A549 (cell line): ENCODE results near the gene PARD3B.

Source experiments
- CHD2 ChIP-seq: fragments of 150-350 bp; IDR thresholded peaks from 2 replicates; pipeline ENCODE4 v1.6.1; 2014; ENCODE audit warnings: low read length; ENCODE audit not compliant: partially characterized antibody
- CTCF ChIP-seq: fragments of >200 bp; sonication (Bioruptor Twin); formaldehyde crosslinking; IDR thresholded peaks from 3 replicates; pipeline ENCODE4 v1.5.1; 2016
- MAFK ChIP-seq: fragments of 450-650 bp; IDR thresholded peaks from 2 replicates; pipeline ENCODE4 v1.6.1; 2014; ENCODE audit not compliant: partially characterized antibody
- NFE2L2 ChIP-seq: fragments of 150-350 bp; conservative IDR thresholded peaks from 2 replicates; pipeline ENCODE4 v1.6.1; 2014; ENCODE audit warnings: low read length
- RFX5 ChIP-seq: fragments of 450-650 bp; IDR thresholded peaks from 2 replicates; pipeline ENCODE4 v1.7.1; 2014; ENCODE audit warnings: antibody characterized with exemption, mild to moderate bottlenecking, moderate library complexity
- SREBF2 ChIP-seq: fragments of 450-650 bp; IDR thresholded peaks from 2 replicates; pipeline ENCODE4 v1.6.1; 2014; ENCODE audit warnings: mild to moderate bottlenecking, moderate library complexity
- TF ChIP-seq, protein P1 (sequence below): fragments of 250-450 bp; sonication (Bioruptor Pico); IDR thresholded peaks from 2 replicates; pipeline ENCODE4 v1.5.0; 2021; ENCODE audit warnings: mild to moderate bottlenecking, moderate library complexity, borderline replicate concordance
- TF ChIP-seq, protein P2 (sequence below): fragments of 450-650 bp; IDR thresholded peaks from 2 replicates; pipeline ENCODE4 v1.6.1; 2014; ENCODE audit warnings: antibody characterized with exemption

GRCh38 chr2:205408696-205409095 is 863.4 kb downstream of the PARD3B start:
- TF ChIP-seq CTCF (no peak), SREBF2 (no peak), NFE2L2 (no peak), MAFK (no peak), CHD2 (no peak), RFX5 (no peak)
- TF ChIP-seq, protein P1, sequence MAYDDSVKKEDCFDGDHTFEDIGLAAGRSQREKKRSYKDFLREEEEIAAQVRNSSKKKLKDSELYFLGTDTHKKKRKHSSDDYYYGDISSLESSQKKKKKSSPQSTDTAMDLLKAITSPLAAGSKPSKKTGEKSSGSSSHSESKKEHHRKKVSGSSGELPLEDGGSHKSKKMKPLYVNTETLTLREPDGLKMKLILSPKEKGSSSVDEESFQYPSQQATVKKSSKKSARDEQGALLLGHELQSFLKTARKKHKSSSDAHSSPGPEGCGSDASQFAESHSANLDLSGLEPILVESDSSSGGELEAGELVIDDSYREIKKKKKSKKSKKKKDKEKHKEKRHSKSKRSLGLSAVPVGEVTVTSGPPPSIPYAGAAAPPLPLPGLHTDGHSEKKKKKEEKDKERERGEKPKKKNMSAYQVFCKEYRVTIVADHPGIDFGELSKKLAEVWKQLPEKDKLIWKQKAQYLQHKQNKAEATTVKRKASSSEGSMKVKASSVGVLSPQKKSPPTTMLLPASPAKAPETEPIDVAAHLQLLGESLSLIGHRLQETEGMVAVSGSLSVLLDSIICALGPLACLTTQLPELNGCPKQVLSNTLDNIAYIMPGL (CRISPR knock-in tag) = no peak
- TF ChIP-seq, protein P2, sequence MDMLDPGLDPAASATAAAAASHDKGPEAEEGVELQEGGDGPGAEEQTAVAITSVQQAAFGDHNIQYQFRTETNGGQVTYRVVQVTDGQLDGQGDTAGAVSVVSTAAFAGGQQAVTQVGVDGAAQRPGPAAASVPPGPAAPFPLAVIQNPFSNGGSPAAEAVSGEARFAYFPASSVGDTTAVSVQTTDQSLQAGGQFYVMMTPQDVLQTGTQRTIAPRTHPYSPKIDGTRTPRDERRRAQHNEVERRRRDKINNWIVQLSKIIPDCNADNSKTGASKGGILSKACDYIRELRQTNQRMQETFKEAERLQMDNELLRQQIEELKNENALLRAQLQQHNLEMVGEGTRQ = no peak
